Activated B cell treated with CpG ODN at 0.5 μM for 24 hours (primary cell): Measurements from ENCODE around the gene TMIGD1. TPM values are rescaled to one million over a fixed set of nuclear protein-coding genes. Genes with fewer than 3 reads are reported as not detected.

Experiments
- ATAC-seq: fragments of 200-7000 bp; cut with Tn5 transposase; one replicate; pipeline ENCODE4 v1.10.0; 2021; ENCODE audit warnings: low read depth, mild to moderate bottlenecking, moderate library complexity
- CTCF ChIA-PET: fragments of 350-600 bp; sonication (Branson Sonifier 250); formaldehyde crosslinking; loops from one replicate; lab custom pipeline; 2021; ENCODE audit warnings: antibody characterized with exemption; lab: Charles Lee
- POLR2A ChIA-PET: fragments of 350-600 bp; sonication (Branson Sonifier 250); formaldehyde crosslinking; loops from one replicate; lab custom pipeline; 2021; ENCODE audit warnings: antibody characterized with exemption; lab: Charles Lee
- DNase-seq: peaks from one replicate; pipeline ENCODE4 v3.0.0; 2022
- H3K27ac Mint-ChIP-seq: one replicate; pipeline ENCODE4 v1.8.0; 2020; ENCODE audit warnings: mixed read lengths
- H3K27me3 Mint-ChIP-seq: one replicate; pipeline ENCODE4 v1.8.0; 2021; ENCODE audit warnings: mixed read lengths
- H3K36me3 Mint-ChIP-seq: one replicate; pipeline ENCODE4 v1.8.0; 2021; ENCODE audit warnings: low read depth, mixed read lengths
- H3K4me1 Mint-ChIP-seq: one replicate; pipeline ENCODE4 v1.8.0; 2021; ENCODE audit warnings: mixed read lengths
- H3K4me3 Mint-ChIP-seq: one replicate; pipeline ENCODE4 v1.8.0; 2020; ENCODE audit warnings: mild to moderate bottlenecking, mixed read lengths
- H3K9me3 Mint-ChIP-seq: one replicate; pipeline ENCODE4 v1.8.0; 2020; ENCODE audit warnings: mixed read lengths
- CTCF ChIP-seq: fragments of 200-600 bp; IDR thresholded peaks from one replicate; pipeline ENCODE4 v1.8.0; 2022; ENCODE audit warnings: antibody characterized with exemption, mild to moderate bottlenecking
- intact Hi-C: fragments of 100-400 bp; cut with micrococcal nuclease; formaldehyde crosslinking; loops from one replicate; pipeline ENCODE4 v1.15.1; 2024
- total RNA-seq: library from RNA; stranded (reverse); gene quantifications from 2 replicates; pipeline ENCODE4 v1.2.3, GENCODE V29; 2022

The TMIGD1 gene
- total RNA-seq, 1 donor from 2014 or later: not detected

GRCh38 chr17:30360086-30360808 is 26.4 kb upstream of the TMIGD1 start:
- TF ChIP-seq CTCF: no peak
- Mint-ChIP-seq H3K27ac (no peak overlapping the region), H3K9me3 (peaks cover 6% of the 10 kb centered on the region), H3K36me3 (no peaks in the 10 kb centered on the region), H3K27me3 (no peaks in the 10 kb centered on the region), H3K4me1 (peaks cover 18% of the 10 kb centered on the region), H3K4me3 (no peak overlapping the region)
- POLR2A ChIA-PET: no interaction called here
- no peak for ATAC-seq
- intact Hi-C loops: no loop called here
- DNase-seq: no peak
- CTCF ChIA-PET: no interaction called here

- ChIA-PET POLR2A (no interaction called here), CTCF (no interaction called here)
- DNase-seq (no peak), ATAC-seq (no peak)
- intact Hi-C loops: no loop called here
- peaks cover 6% of the 10 kb centered on the region for H3K9me3 Mint-ChIP-seq
- peaks cover 5% of the 10 kb centered on the region for H3K4me1 Mint-ChIP-seq
- TF ChIP-seq CTCF: no peak
- no peaks in the 10 kb centered on the region for H3K36me3 Mint-ChIP-seq
- no peaks in the 10 kb centered on the region for H3K27me3 Mint-ChIP-seq
- H3K27ac Mint-ChIP-seq: no peak overlapping the region
- no peak overlapping the region for H3K4me3 Mint-ChIP-seq
These were observed 24.4 kb upstream of the TMIGD1 start for GRCh38 chr17:30358055-30358760.

- POLR2A ChIA-PET: no interaction called here
- H3K4me1 Mint-ChIP-seq: peaks cover under 1% of the 10 kb centered on the region
- H3K36me3 Mint-ChIP-seq: no peaks in the 10 kb centered on the region
- CTCF ChIA-PET: no interaction called here
- DNase-seq (no peak), ATAC-seq (no peak)
- intact Hi-C loops: no loop called here
- TF ChIP-seq CTCF: no peak
- H3K4me3 Mint-ChIP-seq: no peak overlapping the region
- no peak overlapping the region for H3K27ac Mint-ChIP-seq
- H3K9me3 Mint-ChIP-seq: peaks cover 6% of the 10 kb centered on the region
- no peaks in the 10 kb centered on the region for H3K27me3 Mint-ChIP-seq
These were observed 23.6 kb upstream of the TMIGD1 start for GRCh38 chr17:30357476-30357875.

- Mint-ChIP-seq H3K36me3 (no peaks in the 10 kb centered on the region), H3K9me3 (no peaks in the 10 kb centered on the region), H3K4me3 (no peak overlapping the region), H3K27ac (no peak overlapping the region), H3K4me1 (no peaks in the 10 kb centered on the region), H3K27me3 (no peaks in the 10 kb centered on the region)
- ChIA-PET CTCF (interaction anchor here (1.0 kb wide), 1 partner anchor 229 kb away, joined by 3 read pairs; no protein-coding TSS in a partner anchor), POLR2A (no interaction called here)
- DNase-seq: no peak
- no peak for TF ChIP-seq CTCF
- no peak for ATAC-seq
- intact Hi-C loops: no loop called here
These were observed 20.8 kb upstream of the TMIGD1 start for GRCh38 chr17:30354701-30355100.

- H3K4me1 Mint-ChIP-seq: no peaks in the 10 kb centered on the region
- no peak overlapping the region for H3K4me3 Mint-ChIP-seq
These were observed 18.5 kb upstream of the TMIGD1 start for GRCh38 chr17:30352240-30352814.

More at GRCh38 chr17:30352240-30352814, 18.5 kb upstream of the TMIGD1 start:
- no peaks in the 10 kb centered on the region for H3K36me3 Mint-ChIP-seq
- no peaks in the 10 kb centered on the region for H3K27me3 Mint-ChIP-seq
- intact Hi-C loops: no loop called here
- ATAC-seq (no peak), DNase-seq (no peak)
- POLR2A ChIA-PET: no interaction called here
- H3K27ac Mint-ChIP-seq: no peak overlapping the region
- TF ChIP-seq CTCF: no peak
- CTCF ChIA-PET: no interaction called here
- H3K9me3 Mint-ChIP-seq: no peaks in the 10 kb centered on the region
